Skeletal muscle cell (primary cell): ENCODE measurements around the gene ZBTB7B.

ENCODE experiments used
- DNase-seq: peaks from one replicate; pipeline ENCODE4 v3.0.0-alpha.2; 2010; ENCODE audit warnings: low read depth
- H3K4me3 ChIP-seq: 2 replicates; pipeline ENCODE4 v1.5.1; 2011; ENCODE audit warnings: low read depth, mild to moderate bottlenecking, control low read depth, low read length, moderate library complexity

The ZBTB7B gene

GRCh38 chr1:155066777-155067176, 64.2 kb downstream of the ZBTB7B start:
- DNase-seq, result no peak
- no peak overlapping the region for H3K4me3 ChIP-seq
